IMR-90 (cell line): ENCODE results near the gene ARHGAP15. TPM values are rescaled to one million over a fixed set of nuclear protein-coding genes. Genes with fewer than 3 reads are reported as not detected.

Source experiments
- ATAC-seq: fragments of 200-7000 bp; cut with Tn5 transposase; 2 replicates; pipeline ENCODE4 v1.9.1; 2020; ENCODE audit warnings: low read depth, mild to moderate bottlenecking, moderate library complexity
- BruUV-seq: library from RNA; stranded (reverse); fragments of 400-500 nt; replicated peaks from 2 replicates; lab custom pipeline; 2021; lab: Mats Ljungman, UMichigan
- CTCF ChIA-PET: fragments of 300-600 bp; formaldehyde crosslinking; extraction: SDS; loops from one replicate; lab custom pipeline; 2021; ENCODE audit warnings: antibody characterized with exemption; lab: Yijun Ruan, JAX
- POLR2A ChIA-PET: fragments of 300-600 bp; sonication (Branson Sonifier 250); formaldehyde crosslinking; loops from one replicate; lab custom pipeline; 2022; ENCODE audit warnings: antibody characterized with exemption; ENCODE audit not compliant: unreplicated experiment; lab: Charles Lee
- DNase-seq: peaks from one replicate; pipeline ENCODE4 v3.0.0; 2013
- H2AFZ ChIP-seq: replicated peaks from 2 replicates; pipeline ENCODE3; 2013; ENCODE audit warnings: low read length, mild to moderate bottlenecking; ENCODE audit not compliant: poor library complexity
- H2AK5ac ChIP-seq: 2 replicates; pipeline ENCODE4 v1.6.1; 2013; ENCODE audit warnings: low read depth, low read length, inconsistent platforms
- H2AK9ac ChIP-seq: replicated peaks from 2 replicates; pipeline ENCODE3; 2013; ENCODE audit warnings: mild to moderate bottlenecking, low read depth, low read length, moderate library complexity; ENCODE audit not compliant: poor library complexity
- H2BK120ac ChIP-seq: 2 replicates; pipeline ENCODE4 v1.6.1; 2013; ENCODE audit warnings: low read depth, low read length, inconsistent platforms
- H2BK15ac ChIP-seq: 3 replicates; pipeline ENCODE4 v1.6.1; 2013; ENCODE audit warnings: low read depth, low read length, inconsistent platforms
- H2BK20ac ChIP-seq: 2 replicates; pipeline ENCODE4 v1.6.1; 2013; ENCODE audit warnings: low read depth, mild to moderate bottlenecking, inconsistent platforms, low read length, moderate library complexity
- H2BK5ac ChIP-seq: 2 replicates; pipeline ENCODE4 v1.6.1; 2013; ENCODE audit warnings: mild to moderate bottlenecking, low read depth, low read length, inconsistent platforms; ENCODE audit not compliant: poor library complexity, severe bottlenecking
- H3K14ac ChIP-seq: replicated peaks from 2 replicates; pipeline ENCODE4 v1.6.1; 2013; ENCODE audit warnings: low read depth, low read length, inconsistent platforms
- H3K18ac ChIP-seq: 2 replicates; pipeline ENCODE4 v1.6.1; 2013; ENCODE audit warnings: low read depth, low read length, control low read depth
- H3K23ac ChIP-seq: 2 replicates; pipeline ENCODE4 v1.6.1; 2013; ENCODE audit warnings: low read depth, low read length, inconsistent platforms
- H3K27ac ChIP-seq: 2 replicates; pipeline ENCODE4 v1.5.1; 2013; ENCODE audit warnings: mild to moderate bottlenecking, control low read depth, low read length; ENCODE audit not compliant: insufficient read depth
- H3K27me3 ChIP-seq: 2 replicates; pipeline ENCODE4 v1.6.1; 2013; ENCODE audit warnings: low read length; ENCODE audit not compliant: control insufficient read depth, insufficient read depth
- H3K36me3 ChIP-seq: 2 replicates; pipeline ENCODE4 v1.6.1; 2013; ENCODE audit warnings: low read length, mixed read lengths; ENCODE audit not compliant: control insufficient read depth, insufficient read depth
- H3K4ac ChIP-seq: 2 replicates; pipeline ENCODE4 v1.6.1; 2013; ENCODE audit warnings: low read depth, low read length, inconsistent platforms
- H3K4me1 ChIP-seq: 2 replicates; pipeline ENCODE4 v1.6.1; 2013; ENCODE audit warnings: low read length, mixed read lengths; ENCODE audit not compliant: control insufficient read depth, insufficient read depth
- H3K4me2 ChIP-seq: 2 replicates; pipeline ENCODE4 v1.6.1; 2013; ENCODE audit warnings: low read depth, mild to moderate bottlenecking, control low read depth, low read length, moderate library complexity
- H3K4me3 ChIP-seq: 2 replicates; pipeline ENCODE4 v1.5.1; 2013; ENCODE audit warnings: low read depth, mild to moderate bottlenecking, control low read depth, low read length, moderate library complexity; ENCODE audit not compliant: insufficient read depth
- H3K56ac ChIP-seq: 2 replicates; pipeline ENCODE4 v1.6.1; 2013; ENCODE audit warnings: low read length, inconsistent platforms; ENCODE audit not compliant: insufficient read depth; ENCODE audit errors: extremely low read depth
- H3K79me1 ChIP-seq, 2 experiments: 2 replicates each; pipeline ENCODE4 v1.6.1; 2013; ENCODE audit warnings: low read length in 2 of 2, inconsistent platforms in 1 of 2, low read depth in 1 of 2
- H3K9ac ChIP-seq: 2 replicates; pipeline ENCODE4 v1.6.1; 2013; ENCODE audit warnings: low read depth, low read length, control low read depth
- H3K9me1 ChIP-seq: 2 replicates; pipeline ENCODE4 v1.6.1; 2013; ENCODE audit warnings: low read length, inconsistent platforms; ENCODE audit not compliant: insufficient read depth
- H3K9me3 ChIP-seq: 2 replicates; pipeline ENCODE4 v1.6.1; 2013; ENCODE audit warnings: low read length; ENCODE audit not compliant: control insufficient read depth, insufficient read depth
- H4K20me1 ChIP-seq: 2 replicates; pipeline ENCODE4 v1.6.1; 2013; ENCODE audit warnings: low read length, inconsistent platforms; ENCODE audit not compliant: insufficient read depth
- H4K5ac ChIP-seq: 2 replicates; pipeline ENCODE4 v1.6.1; 2013; ENCODE audit warnings: mild to moderate bottlenecking, low read depth, low read length, control low read depth
- H4K8ac ChIP-seq, 2 experiments: 2 replicates each; pipeline ENCODE4 v1.6.1; 2013; ENCODE audit warnings: low read depth in 2 of 2, low read length in 2 of 2, control low read depth in 1 of 2, inconsistent platforms in 1 of 2
- H4K91ac ChIP-seq: 2 replicates; pipeline ENCODE4 v1.6.1; 2013; ENCODE audit warnings: low read depth, low read length, inconsistent platforms; ENCODE audit not compliant: insufficient read depth
- BHLHE40 ChIP-seq: fragments of 150-350 bp; IDR thresholded peaks from 2 replicates; pipeline ENCODE4 v1.6.1; 2016; ENCODE audit warnings: mild to moderate bottlenecking, low read depth, low read length
- CEBPB ChIP-seq: IDR thresholded peaks from 2 replicates; pipeline ENCODE4 v1.6.1; 2012; ENCODE audit warnings: low read depth, low read length, improper control_type of control experiment
- CHD1 ChIP-seq: IDR thresholded peaks from 2 replicates; pipeline ENCODE4 v1.6.1; 2012; ENCODE audit warnings: low read depth, low read length, improper control_type of control experiment
- CTCF ChIP-seq: conservative IDR thresholded peaks from 2 replicates; pipeline ENCODE4 v1.5.1; 2012; ENCODE audit warnings: mild to moderate bottlenecking, low read depth, low read length, improper control_type of control experiment
- ELK1 ChIP-seq: fragments of 150-350 bp; IDR thresholded peaks from 2 replicates; pipeline ENCODE4 v1.6.1; 2016; ENCODE audit warnings: low read depth, mild to moderate bottlenecking, low read length, moderate library complexity, borderline replicate concordance
- FOS ChIP-seq: fragments of 150-350 bp; IDR thresholded peaks from 2 replicates; pipeline ENCODE4 v1.6.1; 2016; ENCODE audit warnings: low read depth, low read length
- MAFK ChIP-seq: IDR thresholded peaks from 2 replicates; pipeline ENCODE4 v1.6.1; 2012; ENCODE audit warnings: low read depth, low read length, improper control_type of control experiment
- MAZ ChIP-seq: IDR thresholded peaks from 2 replicates; pipeline ENCODE4 v1.6.1; 2012; ENCODE audit warnings: low read depth, mild to moderate bottlenecking, low read length, improper control_type of control experiment, moderate library complexity, borderline replicate concordance
- MXI1 ChIP-seq: IDR thresholded peaks from 2 replicates; pipeline ENCODE4 v1.6.1; 2012; ENCODE audit warnings: low read depth, mild to moderate bottlenecking, low read length, moderate library complexity, borderline replicate concordance
- NFE2L2 ChIP-seq: fragments of 150-350 bp; IDR thresholded peaks from 2 replicates; pipeline ENCODE4 v1.6.1; 2016; ENCODE audit warnings: low read depth, mild to moderate bottlenecking, low read length
- POLR2A ChIP-seq: IDR thresholded peaks from 2 replicates; pipeline ENCODE4 v1.6.1; 2012; ENCODE audit warnings: mild to moderate bottlenecking, low read depth, low read length
- RAD21 ChIP-seq: IDR thresholded peaks from 2 replicates; pipeline ENCODE4 v1.6.1; 2012; ENCODE audit warnings: low read length, improper control_type of control experiment
- RCOR1 ChIP-seq: IDR thresholded peaks from 2 replicates; pipeline ENCODE4 v1.6.1; 2012; ENCODE audit warnings: mild to moderate bottlenecking, low read length, improper control_type of control experiment; ENCODE audit not compliant: insufficient replicate concordance
- RFX5 ChIP-seq: IDR thresholded peaks from 2 replicates; pipeline ENCODE4 v1.8.0; 2012; ENCODE audit warnings: low read depth, mild to moderate bottlenecking, low read length, moderate library complexity
- SMC3 ChIP-seq: fragments of 150-350 bp; IDR thresholded peaks from 2 replicates; pipeline ENCODE4 v1.6.1; 2016; ENCODE audit warnings: low read depth, mild to moderate bottlenecking, antibody characterized with exemption, low read length, moderate library complexity
- USF2 ChIP-seq: fragments of 150-350 bp; IDR thresholded peaks from 2 replicates; pipeline ENCODE4 v1.6.1; 2017; ENCODE audit warnings: mild to moderate bottlenecking, antibody characterized with exemption, low read length, low read depth
- WGBS, 2 experiments: methylation state at CpG; one replicate each; pipeline versions ENCODE4 v1.1.5 to v1.1.7; 2013; ENCODE audit warnings: missing lambda C conversion rate in 2 of 2; ENCODE audit not compliant: insufficient read length in 1 of 2; ENCODE audit errors: extremely low coverage in 2 of 2; 5-methylcytosine and 5-hydroxymethylcytosine counted together
- dilution Hi-C: fragments of 300-500 bp; cut with HindIII; formaldehyde crosslinking; loops from one replicate; pipeline ENCODE4 v1.14.3; 2018; ENCODE audit warnings: low sequenced_read_pairs; ENCODE audit not compliant: unreplicated experiment
- in situ Hi-C: fragments of 300-500 bp; cut with MboI; formaldehyde crosslinking; loops from 3 replicates; pipeline ENCODE4 v1.14.3; 2019; ENCODE audit warnings: low sequenced_read_pairs, inconsistent platforms, mixed read lengths
- intact Hi-C: fragments of 100-400 bp; cut with micrococcal nuclease; formaldehyde crosslinking; loops from 2 replicates; pipeline ENCODE4 v1.10.0; 2022
- polyA plus RNA-seq, 3 experiments: library from polyadenylated mRNA; depleted of rRNA; stranded (reverse); fragments of >200 nt; gene quantifications; 2 replicates each; pipeline ENCODE4 v1.2.3, GENCODE V29; 2012; ENCODE audit warnings: low replicate concordance in 1 of 3
- total RNA-seq: library from RNA; depleted of rRNA; stranded (reverse); fragments of >200 nt; gene quantifications from 2 replicates; pipeline ENCODE4 v1.2.3, GENCODE V29; 2012

ARHGAP15 gene
- total and polyA plus RNA-seq, 2 of the 4 experiments (the other 2 are of a cell fraction): not detected

- no peak for ATAC-seq
- no TSS peak for BruUV-seq
- intact Hi-C loops: no loop called here
These were observed 488.7 kb downstream of the ARHGAP15 start for GRCh38 chr2:143617803-143618415.

More at GRCh38 chr2:143617803-143618415, 488.7 kb downstream of the ARHGAP15 start:
- Histone ChIP-seq H4K91ac (no peak overlapping the region), H2BK15ac (no peak overlapping the region), H2AK9ac (no peak overlapping the region), H2AFZ (no peak overlapping the region), H3K9ac (no peak overlapping the region), H4K8ac (no peak overlapping the region), H3K4me2 (no peak overlapping the region), H2BK120ac (no peak overlapping the region), H3K56ac (no peak overlapping the region), H3K9me1 (no peaks in the 10 kb centered on the region), H3K23ac (no peak overlapping the region), H3K27ac (no peak overlapping the region), H4K5ac (no peak overlapping the region), H3K4me1 (no peaks in the 10 kb centered on the region), H3K4ac (no peak overlapping the region), H3K4me3 (no peak overlapping the region), H2BK20ac (no peak overlapping the region), H3K14ac (no peak overlapping the region), H4K20me1 (no peaks in the 10 kb centered on the region), H3K27me3 (no peaks in the 10 kb centered on the region), H3K36me3 (no peaks in the 10 kb centered on the region), H3K9me3 (no peaks in the 10 kb centered on the region), H3K18ac (no peak overlapping the region), H3K79me1 (no peaks in the 10 kb centered on the region), H2BK5ac (no peak overlapping the region), H2AK5ac (no peak overlapping the region)
- TF ChIP-seq BHLHE40: no peak
- no peak for TF ChIP-seq MAFK
- TF ChIP-seq CHD1: no peak
- TF ChIP-seq CEBPB: no peak
- no peak for TF ChIP-seq MXI1
- no peak for TF ChIP-seq RCOR1
- no peak for TF ChIP-seq ELK1
- TF ChIP-seq SMC3: no peak
- no peak for TF ChIP-seq USF2
- no peak for TF ChIP-seq RAD21
- no peak for TF ChIP-seq POLR2A
- no peak for TF ChIP-seq NFE2L2
- no peak for TF ChIP-seq MAZ
- TF ChIP-seq CTCF: no peak
- no peak for TF ChIP-seq RFX5
- no peak for TF ChIP-seq FOS
- ChIA-PET CTCF (interaction anchor here (0.6 kb wide), 1 partner anchor 9 kb away, joined by 3 read pairs; no protein-coding TSS in a partner anchor), POLR2A (no interaction called here)
- 100% methylated on average over 1 of the region's 2 CpGs; no CpG with 5 or more reads in 1 of the 2 experiments for WGBS, 2 experiments
- no peak for DNase-seq
- in situ Hi-C loops: no loop called here
- dilution Hi-C loops: no loop called here
